ACHN (cell line): ENCODE data around the gene ADAMTS8.
A peak's percentile ranks its signal among the peaks of the same experiment; 100 is the strongest.

ENCODE experiments used
- DNase-seq: peaks from one replicate; pipeline ENCODE4 v3.0.0-alpha.2; 2015
- in situ Hi-C: cut with HindIII; loops from 2 replicates; pipeline ENCODE4 v1.10.0; 2017; ENCODE audit warnings: low sequenced_read_pairs, low pct_ligation_motif_present, low pct_unique_long_range_greater_than_20kb

The ADAMTS8 gene

GRCh38 chr11:130411223-130411622 is 17.2 kb downstream of the ADAMTS8 start:
- no peak for DNase-seq
- in situ Hi-C loops: no loop called here

- DNase-seq: no peak
- in situ Hi-C loops: no loop called here
These were observed 18.6 kb downstream of the ADAMTS8 start for GRCh38 chr11:130409594-130410388.

GRCh38 chr11:130408901-130409300 is 19.5 kb downstream of the ADAMTS8 start:
- DNase-seq: no peak
- in situ Hi-C loops: no loop called here

- DNase-seq: no peak
- in situ Hi-C loops: no loop called here
These were observed 20.0 kb downstream of the ADAMTS8 start for GRCh38 chr11:130408401-130408890.

GRCh38 chr11:130407978-130408377 is 20.4 kb downstream of the ADAMTS8 start:
- DNase-seq: peak; percentile 19
- in situ Hi-C loops: no loop called here

DNA sequence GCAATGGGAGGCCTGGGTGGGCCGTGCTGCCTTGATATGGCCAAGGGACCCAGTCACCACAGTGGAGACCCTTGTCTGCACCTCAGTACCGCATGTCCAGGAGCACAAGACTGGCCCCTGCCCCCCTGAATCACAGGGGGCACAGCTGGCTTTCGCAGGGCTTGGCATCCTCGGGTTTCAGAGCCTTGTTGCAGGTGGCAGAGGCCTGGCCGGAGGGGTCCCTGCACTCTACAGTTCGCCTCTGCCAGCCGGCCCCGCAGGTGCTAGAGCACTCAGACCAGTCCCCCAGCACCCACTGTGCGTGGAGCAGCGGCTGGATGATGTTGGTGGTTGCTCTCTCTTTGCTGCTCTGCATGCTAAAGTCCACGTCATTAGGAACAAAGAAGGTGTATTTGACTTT is 23.0 kb downstream of the ADAMTS8 start:
- no peak for DNase-seq
- in situ Hi-C loops: no loop called here

DNA sequence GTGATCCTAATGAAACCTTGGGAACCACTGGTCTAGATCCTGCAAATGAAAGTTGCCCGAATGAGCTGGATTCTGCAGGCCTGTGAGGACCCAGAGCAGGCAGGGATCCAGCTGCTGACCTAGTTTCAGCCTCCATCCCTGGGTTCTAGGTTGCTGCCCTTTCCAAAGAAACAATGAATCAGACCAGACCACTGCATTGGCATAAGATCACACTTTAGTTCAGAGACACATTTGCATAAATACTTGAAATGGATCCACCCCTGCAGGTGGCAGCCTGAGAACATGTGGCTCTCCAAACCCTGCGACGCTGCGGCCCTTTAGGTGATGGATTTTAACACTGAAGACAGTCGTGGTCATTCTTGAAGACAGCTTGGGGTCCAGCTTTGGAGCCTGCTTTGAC is 23.7 kb downstream of the ADAMTS8 start:
- DNase-seq: no peak
- in situ Hi-C loops: no loop called here

- DNase-seq: no peak
- in situ Hi-C loops: no loop called here
These were observed 24.4 kb downstream of the ADAMTS8 start for GRCh38 chr11:130403967-130404366.

DNA sequence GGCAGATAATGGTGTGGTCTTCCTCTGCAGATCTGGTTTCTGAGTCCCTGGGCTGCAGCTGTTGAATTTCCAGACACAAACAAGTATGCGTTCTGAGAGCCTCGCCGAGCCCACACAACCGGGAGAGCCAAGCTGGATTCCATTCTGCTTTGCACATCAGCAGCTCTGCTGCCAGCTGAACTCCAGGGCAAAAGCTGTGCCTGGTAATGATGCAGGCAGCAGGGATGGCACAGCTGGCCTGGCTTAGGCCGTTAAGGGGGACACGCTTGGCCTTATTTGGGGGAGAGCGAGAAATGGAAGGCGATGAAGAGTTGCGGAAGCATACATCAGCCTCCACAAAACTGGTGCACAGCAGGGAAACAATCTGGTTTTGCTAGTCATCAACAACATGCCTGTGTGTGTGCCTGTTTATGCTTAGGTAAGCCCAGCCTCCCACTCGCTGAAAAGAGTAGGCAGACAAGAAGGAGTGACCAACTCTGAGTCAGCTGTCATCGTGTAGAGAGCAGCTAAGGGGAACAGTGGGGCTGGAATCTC is 25.1 kb downstream of the ADAMTS8 start:
- in situ Hi-C loops: no loop called here

GRCh38 chr11:130402570-130402969 is 25.8 kb downstream of the ADAMTS8 start:
- no peak for DNase-seq
- in situ Hi-C loops: no loop called here

More for the DNA sequence above, 25.1 kb downstream of the ADAMTS8 start:
- DNase-seq: peak; percentile 36

- DNase-seq: no peak
- in situ Hi-C loops: no loop called here
These were observed 27.5 kb downstream of the ADAMTS8 start for GRCh38 chr11:130400781-130401483.

DNA sequence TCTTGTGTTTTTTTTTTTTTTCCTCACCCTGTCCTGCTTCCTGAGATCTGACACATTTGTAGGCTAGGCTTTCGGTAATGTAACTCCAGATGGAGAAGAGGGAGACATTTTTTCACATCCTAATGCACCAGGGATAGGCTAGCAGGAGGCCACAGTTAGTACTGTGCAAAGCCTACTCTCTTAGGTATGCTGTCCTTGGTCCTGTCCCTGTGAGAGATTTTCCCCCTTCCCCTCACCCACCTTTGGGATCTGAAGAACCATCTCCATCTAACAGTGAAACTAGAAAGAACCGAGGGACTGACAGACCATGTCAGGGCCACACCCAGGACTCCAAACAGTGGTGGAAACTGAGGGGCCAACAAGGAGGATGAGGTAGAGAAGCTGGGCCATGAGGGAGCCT is 29.2 kb downstream of the ADAMTS8 start:
- DNase-seq: no peak
- in situ Hi-C loops: no loop called here

DNA sequence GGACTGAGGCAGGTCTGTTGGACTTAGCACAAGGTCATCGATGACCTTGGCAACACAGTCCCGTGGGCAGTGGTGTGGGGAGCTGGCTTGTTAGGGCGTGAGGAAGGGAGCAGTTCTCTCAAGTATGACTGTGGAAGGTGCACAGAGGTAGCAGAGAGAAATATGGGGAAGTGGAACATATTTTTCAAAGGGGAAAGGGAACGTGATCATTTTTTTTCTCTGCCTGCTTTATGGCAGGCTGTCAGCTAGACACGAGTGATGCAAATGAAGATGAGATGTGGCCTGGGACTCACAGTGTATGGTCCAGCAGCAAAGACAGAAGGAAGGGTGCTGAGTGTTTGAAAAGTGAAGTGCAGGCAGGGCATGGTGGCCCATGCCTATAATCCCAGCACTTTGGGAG is 30.6 kb downstream of the ADAMTS8 start:
- DNase-seq: no peak
- in situ Hi-C loops: no loop called here

DNA sequence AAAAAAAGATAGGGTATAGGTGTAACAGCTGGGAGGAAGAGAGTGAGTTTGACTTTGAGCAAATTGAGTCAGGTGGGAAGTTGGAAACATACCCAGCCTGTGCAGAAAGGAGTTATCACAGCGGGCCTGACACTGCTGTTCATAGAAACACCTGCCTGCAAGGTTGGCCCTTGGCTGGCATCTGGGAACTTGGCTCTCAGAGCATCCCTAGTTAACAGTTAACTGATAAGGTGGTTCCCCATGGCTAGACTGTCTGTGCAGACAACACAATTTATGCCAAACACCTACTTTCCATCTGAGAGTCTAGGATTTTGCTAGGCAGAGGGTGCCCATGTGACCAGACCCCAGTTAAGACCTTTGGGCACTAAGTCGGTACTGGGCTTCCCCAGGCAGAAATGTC is 31.4 kb downstream of the ADAMTS8 start:
- in situ Hi-C loops: no loop called here
- DNase-seq: no peak

- in situ Hi-C loops: no loop called here
- no peak for DNase-seq
These were observed 33.8 kb downstream of the ADAMTS8 start for GRCh38 chr11:130394615-130395014.

- in situ Hi-C loops: no loop called here
- no peak for DNase-seq
These were observed 36.7 kb downstream of the ADAMTS8 start for GRCh38 chr11:130391711-130392110.

DNA sequence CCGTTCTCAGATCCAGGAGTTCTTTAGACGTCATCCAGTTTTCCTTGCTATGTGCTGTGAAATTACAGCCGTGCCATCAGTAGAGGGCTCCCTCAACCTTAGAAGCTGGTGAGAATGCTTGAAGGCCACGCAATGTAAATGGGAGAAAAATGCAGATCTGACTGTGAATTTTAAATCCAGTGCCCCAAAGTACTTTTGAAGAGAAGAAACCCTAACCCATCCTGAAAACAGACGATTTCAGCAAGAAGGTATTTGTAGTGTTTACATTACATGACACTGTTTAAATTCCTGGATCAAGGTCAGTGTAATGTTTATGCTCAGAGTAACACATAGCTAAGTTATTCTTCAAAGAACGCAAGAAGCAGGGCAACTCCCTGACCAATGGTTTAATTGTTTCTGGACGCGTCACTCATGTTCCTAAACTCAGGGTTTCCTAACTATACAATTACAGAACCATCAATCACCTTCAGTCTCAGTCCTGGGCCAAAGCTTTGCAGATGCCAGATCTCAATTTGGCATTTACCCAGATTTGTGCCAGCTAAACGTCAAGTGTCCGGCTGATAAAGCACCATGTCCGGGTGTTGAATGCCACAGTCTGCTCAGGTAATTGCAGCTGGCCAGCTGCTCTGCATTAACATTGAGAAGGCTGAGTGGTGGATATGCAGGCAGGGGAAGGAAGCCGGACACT is 38.2 kb downstream of the ADAMTS8 start:
- peak; percentile 58 for DNase-seq
- in situ Hi-C loops: no loop called here

DNA sequence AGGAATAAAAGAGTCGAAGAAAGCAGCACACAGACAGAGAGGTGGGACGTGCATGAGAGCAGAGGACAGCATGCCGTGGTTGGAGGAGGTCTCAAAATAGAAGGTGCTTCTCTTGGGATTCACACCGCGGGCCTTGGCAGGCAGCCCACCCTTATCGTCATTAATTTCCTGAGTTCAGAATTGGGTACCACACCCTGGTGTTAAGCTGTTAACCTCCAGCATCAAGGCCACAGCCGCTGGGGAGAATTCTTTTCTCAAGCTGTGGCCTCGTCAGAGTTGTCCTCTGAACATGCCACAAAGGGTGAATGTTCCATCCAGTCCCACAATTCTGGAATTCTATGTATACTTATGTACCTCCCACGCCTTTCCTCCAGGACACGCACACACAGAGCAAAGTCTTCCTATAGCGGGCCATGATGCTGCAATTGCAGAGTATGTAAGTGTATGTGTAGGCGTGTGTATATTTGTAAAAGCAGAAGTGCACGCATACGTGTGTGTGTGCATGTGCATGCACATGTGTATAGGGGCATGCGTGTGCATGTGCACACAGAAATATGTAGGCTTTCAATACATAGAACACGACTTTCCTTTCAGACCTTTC is 39.0 kb downstream of the ADAMTS8 start:
- no peak for DNase-seq
- in situ Hi-C loops: no loop called here
